Measurements from ENCODE around the gene CCNL1. TPM values are rescaled to one million over a fixed set of nuclear protein-coding genes. Genes with fewer than 3 reads are reported as not detected.

Gene CCNL1
- total RNA-seq, 1 donor from 2014 or later = 241 TPM

DNA sequence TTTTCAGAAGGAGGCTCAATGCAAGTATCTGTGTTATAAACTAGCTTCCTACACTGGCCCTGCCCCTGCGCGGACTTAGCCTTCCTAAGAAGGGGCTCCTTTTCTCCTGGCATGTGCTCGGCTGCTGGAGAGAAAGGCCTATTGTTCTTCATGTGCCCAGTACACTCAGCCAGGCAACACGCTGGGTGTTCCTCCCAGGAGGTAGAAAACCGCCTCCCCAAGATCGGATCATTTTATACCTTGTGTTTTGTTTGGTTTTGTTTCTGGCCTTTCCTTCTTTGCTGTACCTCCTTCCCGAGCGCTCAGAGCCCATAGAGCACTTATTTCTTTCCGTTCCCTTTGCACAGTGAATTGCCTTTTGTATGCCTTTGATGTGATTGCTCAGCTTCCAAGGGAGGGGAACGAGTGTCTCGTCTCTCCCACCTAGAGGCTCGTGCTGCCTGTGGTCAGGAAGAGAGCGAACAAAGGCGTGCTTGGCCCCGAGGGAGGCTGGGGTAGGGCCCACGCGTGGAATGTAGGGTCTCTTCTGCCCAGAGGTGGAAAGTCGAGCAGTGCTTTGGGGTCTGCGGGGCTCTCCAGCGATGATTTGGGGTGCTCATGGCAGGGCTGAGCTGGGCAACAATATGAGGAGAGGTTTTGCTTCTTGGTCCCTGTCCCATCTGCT, 30.0 kb downstream of the CCNL1 start:
- no peaks in the 10 kb centered on the region for H3K36me3 ChIP-seq
- DNase-seq (ENCODE audit: low spot score in 2 of 2) = no peak
- intact Hi-C loops (cut with DNase I) = loop anchor here (5.0 kb wide), 2 partner anchors 578 to 978 kb away; no protein-coding TSS in a partner anchor
- TF ChIP-seq, protein P1, sequence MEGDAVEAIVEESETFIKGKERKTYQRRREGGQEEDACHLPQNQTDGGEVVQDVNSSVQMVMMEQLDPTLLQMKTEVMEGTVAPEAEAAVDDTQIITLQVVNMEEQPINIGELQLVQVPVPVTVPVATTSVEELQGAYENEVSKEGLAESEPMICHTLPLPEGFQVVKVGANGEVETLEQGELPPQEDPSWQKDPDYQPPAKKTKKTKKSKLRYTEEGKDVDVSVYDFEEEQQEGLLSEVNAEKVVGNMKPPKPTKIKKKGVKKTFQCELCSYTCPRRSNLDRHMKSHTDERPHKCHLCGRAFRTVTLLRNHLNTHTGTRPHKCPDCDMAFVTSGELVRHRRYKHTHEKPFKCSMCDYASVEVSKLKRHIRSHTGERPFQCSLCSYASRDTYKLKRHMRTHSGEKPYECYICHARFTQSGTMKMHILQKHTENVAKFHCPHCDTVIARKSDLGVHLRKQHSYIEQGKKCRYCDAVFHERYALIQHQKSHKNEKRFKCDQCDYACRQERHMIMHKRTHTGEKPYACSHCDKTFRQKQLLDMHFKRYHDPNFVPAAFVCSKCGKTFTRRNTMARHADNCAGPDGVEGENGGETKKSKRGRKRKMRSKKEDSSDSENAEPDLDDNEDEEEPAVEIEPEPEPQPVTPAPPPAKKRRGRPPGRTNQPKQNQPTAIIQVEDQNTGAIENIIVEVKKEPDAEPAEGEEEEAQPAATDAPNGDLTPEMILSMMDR (IDR thresholded peaks at IDR 0.05) = no peak
- H3K27ac ChIP-seq = peak overlapping the region in 1 of 2 donors; percentile 44
- H3K9me3 ChIP-seq = no peaks in the 10 kb centered on the region
- H3K4me3 ChIP-seq = no peak overlapping the region
- peaks cover 5 to 22% of the 10 kb centered on the region in 2 donors for H3K4me1 ChIP-seq
- no peaks in the 10 kb centered on the region for H3K27me3 ChIP-seq

DNA sequence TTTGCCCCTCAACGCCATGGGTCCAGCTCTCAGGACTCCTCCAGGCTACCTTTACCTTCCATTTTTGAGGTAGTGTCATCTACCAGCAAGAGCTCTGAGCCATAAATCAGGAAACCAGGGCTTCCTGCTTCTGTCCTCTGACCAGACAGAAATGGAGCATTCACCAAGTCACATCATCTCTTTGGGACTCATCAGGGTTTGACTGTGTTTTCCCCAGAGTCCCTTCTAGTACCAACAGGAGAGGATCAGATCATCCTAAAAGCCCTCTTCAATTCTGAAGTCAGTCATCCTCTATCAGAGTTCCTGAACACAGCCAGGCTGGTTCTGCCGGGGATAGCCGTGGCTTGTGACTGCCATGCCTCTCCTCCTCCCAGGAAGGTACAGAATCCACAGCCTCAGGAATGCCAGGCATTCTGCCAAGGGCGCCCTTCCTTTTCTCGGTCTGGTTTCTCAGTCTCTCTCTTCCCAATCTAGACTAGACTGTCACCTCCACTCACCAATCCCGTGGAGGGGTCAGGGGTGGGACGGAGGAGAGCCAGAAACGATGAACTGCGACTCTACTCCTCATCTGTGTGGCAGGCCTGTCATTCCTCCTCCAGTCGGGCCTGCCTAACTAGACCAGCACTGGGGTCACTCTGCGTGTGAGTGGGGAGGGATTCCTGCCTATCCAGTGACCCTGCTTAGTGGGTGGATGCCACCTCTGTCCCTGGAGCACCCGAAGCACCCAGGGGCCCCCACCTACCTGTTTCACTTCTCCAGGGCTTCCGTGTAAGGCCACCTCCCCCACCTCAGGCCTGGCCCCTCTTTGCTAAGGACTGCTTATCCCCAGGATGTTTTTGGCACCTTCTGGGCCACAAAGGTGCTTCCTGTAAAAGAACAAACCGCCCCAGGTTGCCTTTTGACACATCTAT, 30.9 kb downstream of the CCNL1 start:
- intact Hi-C loops (cut with DNase I) = no loop called here
- no peaks in the 10 kb centered on the region for H3K27me3 ChIP-seq
- no peak overlapping the region for H3K4me3 ChIP-seq
- DNase-seq (ENCODE audit: low spot score in 2 of 2) = no peak
- TF ChIP-seq, protein P1 (IDR thresholded peaks at IDR 0.05) = no peak
- H3K27ac ChIP-seq = peak overlapping the region; percentile 31 to 51
- H3K36me3 ChIP-seq = no peaks in the 10 kb centered on the region
- H3K4me1 ChIP-seq = peaks cover 0 to 13% of the 10 kb centered on the region in 2 donors
- H3K9me3 ChIP-seq = no peaks in the 10 kb centered on the region

DNA sequence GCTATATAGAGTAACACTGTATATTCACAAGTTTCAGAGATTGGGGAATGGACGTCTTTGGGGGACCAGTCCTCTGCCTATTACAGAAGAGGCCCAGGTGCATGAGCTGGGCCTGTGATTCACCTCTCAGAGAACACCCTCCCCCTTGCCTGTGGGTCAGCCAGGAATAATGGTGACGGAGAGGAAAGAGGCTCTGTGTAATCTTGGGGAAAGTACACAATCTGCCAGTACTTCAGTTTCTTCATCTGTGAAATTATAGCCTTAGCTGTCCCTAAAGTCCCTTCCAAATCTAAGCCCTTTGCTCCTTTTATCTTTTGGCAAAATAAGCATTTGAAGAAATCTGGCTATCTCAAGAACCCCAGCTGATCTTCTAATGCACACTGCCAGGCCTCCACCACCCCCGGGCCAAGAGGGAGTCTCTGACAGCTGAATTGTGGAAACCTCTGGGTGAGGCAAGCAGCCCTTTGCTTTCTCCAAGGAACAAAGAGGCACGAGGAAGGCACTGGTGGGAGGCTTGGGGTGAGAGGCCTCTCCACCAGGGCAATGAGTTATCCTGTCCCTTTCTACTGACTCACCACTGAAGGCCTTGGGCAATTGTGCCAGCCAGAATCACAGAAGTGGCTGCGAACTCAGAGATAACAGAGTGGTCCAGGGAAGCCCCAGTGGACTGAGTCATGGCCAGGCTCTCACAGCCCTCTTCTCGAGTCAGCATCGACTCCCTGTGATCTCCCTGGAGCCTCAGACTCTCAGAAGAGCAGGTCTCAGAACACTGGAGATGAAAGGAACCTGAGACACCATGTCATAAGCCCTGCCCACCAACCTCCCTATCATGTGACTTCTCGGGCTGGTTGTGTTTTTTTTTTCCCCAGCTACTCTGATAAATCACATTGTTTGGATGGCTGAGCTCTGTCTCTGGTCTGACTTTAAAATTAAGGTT, 31.8 kb downstream of the CCNL1 start:
- peak in 1 of 2 donors; percentile 85 for DNase-seq (ENCODE audit: low spot score in 2 of 2)
- H3K27me3 ChIP-seq = no peaks in the 10 kb centered on the region
- TF ChIP-seq, protein P1 (IDR thresholded peaks at IDR 0.05) = no peak
- no peaks in the 10 kb centered on the region for H3K9me3 ChIP-seq
- H3K36me3 ChIP-seq = no peaks in the 10 kb centered on the region
- H3K27ac ChIP-seq = peak overlapping the region; percentile 31 to 51
- H3K4me3 ChIP-seq = no peak overlapping the region
- intact Hi-C loops (cut with DNase I) = no loop called here
- peaks cover 0 to 9% of the 10 kb centered on the region in 2 donors for H3K4me1 ChIP-seq

DNA sequence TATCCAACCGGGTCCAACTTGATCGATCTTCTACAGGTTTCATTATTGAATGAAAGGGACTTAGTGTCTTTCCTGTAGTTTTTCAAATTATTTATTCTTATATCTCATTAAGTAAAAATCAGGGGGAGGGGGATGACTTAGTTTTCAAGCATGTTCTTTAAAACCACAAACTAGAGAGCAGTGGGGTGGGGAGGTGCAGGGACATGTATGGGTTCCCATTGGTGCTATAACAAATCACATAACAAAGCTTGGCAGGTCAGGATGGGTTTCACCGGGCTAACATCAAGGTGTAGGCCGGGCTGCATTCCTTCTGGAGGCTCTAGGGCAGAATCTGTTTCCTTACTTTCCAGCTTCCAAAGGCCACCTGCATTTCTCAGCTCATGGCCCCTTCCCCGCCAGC, 32.7 kb downstream of the CCNL1 start:
- Histone ChIP-seq H3K4me1 (peaks cover 0 to 9% of the 10 kb centered on the region in 2 donors), H3K4me3 (no peak overlapping the region), H3K27ac (no peak overlapping the region), H3K36me3 (no peaks in the 10 kb centered on the region), H3K27me3 (no peaks in the 10 kb centered on the region), H3K9me3 (no peaks in the 10 kb centered on the region)
- intact Hi-C loops (cut with DNase I) = no loop called here
- DNase-seq (ENCODE audit: low spot score in 2 of 2) = no peak
- TF ChIP-seq, protein P1 (IDR thresholded peaks at IDR 0.05) = no peak

DNA sequence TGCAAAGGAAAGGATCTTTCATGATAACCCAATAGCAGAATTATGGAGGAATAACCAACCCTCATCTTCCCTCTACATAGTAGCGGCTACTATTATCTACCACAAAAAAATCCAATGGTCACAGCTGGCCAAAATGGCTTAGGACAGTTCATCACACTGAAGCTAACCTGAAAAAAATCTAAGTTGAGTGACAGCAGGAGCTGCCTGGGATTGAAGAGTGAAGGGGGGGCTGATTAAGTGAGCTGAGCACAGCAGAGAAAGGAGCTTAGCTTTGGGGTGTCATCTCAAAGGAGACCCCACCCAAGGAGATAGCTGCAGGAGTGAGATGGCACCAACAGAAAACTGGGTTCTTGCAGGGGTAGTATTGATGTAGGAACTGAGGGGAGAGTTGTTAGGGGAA, 33.6 kb downstream of the CCNL1 start:
- H3K27ac ChIP-seq = no peak overlapping the region
- intact Hi-C loops (cut with DNase I) = no loop called here
- no peaks in the 10 kb centered on the region for H3K27me3 ChIP-seq
- DNase-seq (ENCODE audit: low spot score in 2 of 2) = no peak
- TF ChIP-seq, protein P1 (IDR thresholded peaks at IDR 0.05) = no peak
- H3K36me3 ChIP-seq = no peaks in the 10 kb centered on the region
- no peak overlapping the region for H3K4me3 ChIP-seq
- H3K9me3 ChIP-seq = no peaks in the 10 kb centered on the region
- H3K4me1 ChIP-seq = peaks cover 0 to 8% of the 10 kb centered on the region in 2 donors
